Ovary (tissue), 3 donors: Measurements from ENCODE around the gene COBL.

Source experiments
- CTCF ChIP-seq, 3 donors: fragments of 450-650 bp in 2 of 3; fragments of 200-600 bp in 1 of 3; IDR thresholded peaks; one replicate each; pipeline versions ENCODE4 v1.5.1 to v1.8.0; 2016 to 2022; ENCODE audit warnings: antibody characterized with exemption in 3 of 3, mild to moderate bottlenecking in 1 of 3
- EP300 ChIP-seq: sonication (generic); formaldehyde crosslinking; IDR thresholded peaks from one replicate; pipeline ENCODE4 v1.6.1; 2017; ENCODE audit warnings: antibody characterized with exemption
- POLR2A ChIP-seq: fragments of 450-650 bp; IDR thresholded peaks from one replicate; pipeline ENCODE4 v1.6.1; 2017; ENCODE audit warnings: antibody characterized with exemption, mild to moderate bottlenecking, moderate library complexity
- donor health status: DM: no; HTN: no; CAD: no.

GRCh38 chr7:51237446-51238133 is 79.0 kb downstream of the COBL start:
- TF ChIP-seq CTCF (IDR thresholded peaks at IDR 0.05) (no peak), POLR2A (no peak), EP300 (no peak)
